Nephron progenitor cell (in vitro differentiated cells): Measurements from ENCODE around the gene ZBTB46.
A peak's percentile ranks its signal among the peaks of the same experiment; 100 is the strongest.

ENCODE experiments used
- DNase-seq: peaks from one replicate; pipeline ENCODE4 v3.0.0; 2021
- H3K27ac Mint-ChIP-seq: 2 replicates; pipeline ENCODE4 v1.8.0; 2021; ENCODE audit warnings: mild to moderate bottlenecking, moderate library complexity, mixed read lengths
- H3K27me3 Mint-ChIP-seq: 2 replicates; pipeline ENCODE4 v1.8.0; 2021; ENCODE audit warnings: mild to moderate bottlenecking, low read depth, mixed read lengths; ENCODE audit not compliant: poor library complexity
- H3K36me3 Mint-ChIP-seq: 2 replicates; pipeline ENCODE4 v1.8.0; 2021; ENCODE audit warnings: low read depth, mixed read lengths
- H3K4me1 Mint-ChIP-seq: 2 replicates; pipeline ENCODE4 v1.8.0; 2021; ENCODE audit warnings: mixed read lengths
- H3K4me3 Mint-ChIP-seq: 2 replicates; pipeline ENCODE4 v1.8.0; 2021; ENCODE audit warnings: mild to moderate bottlenecking, moderate library complexity, mixed read lengths
- H3K9me3 Mint-ChIP-seq: 2 replicates; pipeline ENCODE4 v1.8.0; 2021; ENCODE audit warnings: mild to moderate bottlenecking, moderate library complexity, mixed read lengths
- TF ChIP-seq, protein P1 (sequence below): fragments of 200-600 bp; sonication (generic); IDR thresholded peaks from 2 replicates; pipeline ENCODE4 v1.5.0; 2021; ENCODE audit warnings: antibody characterized with exemption

ZBTB46 gene

DNA sequence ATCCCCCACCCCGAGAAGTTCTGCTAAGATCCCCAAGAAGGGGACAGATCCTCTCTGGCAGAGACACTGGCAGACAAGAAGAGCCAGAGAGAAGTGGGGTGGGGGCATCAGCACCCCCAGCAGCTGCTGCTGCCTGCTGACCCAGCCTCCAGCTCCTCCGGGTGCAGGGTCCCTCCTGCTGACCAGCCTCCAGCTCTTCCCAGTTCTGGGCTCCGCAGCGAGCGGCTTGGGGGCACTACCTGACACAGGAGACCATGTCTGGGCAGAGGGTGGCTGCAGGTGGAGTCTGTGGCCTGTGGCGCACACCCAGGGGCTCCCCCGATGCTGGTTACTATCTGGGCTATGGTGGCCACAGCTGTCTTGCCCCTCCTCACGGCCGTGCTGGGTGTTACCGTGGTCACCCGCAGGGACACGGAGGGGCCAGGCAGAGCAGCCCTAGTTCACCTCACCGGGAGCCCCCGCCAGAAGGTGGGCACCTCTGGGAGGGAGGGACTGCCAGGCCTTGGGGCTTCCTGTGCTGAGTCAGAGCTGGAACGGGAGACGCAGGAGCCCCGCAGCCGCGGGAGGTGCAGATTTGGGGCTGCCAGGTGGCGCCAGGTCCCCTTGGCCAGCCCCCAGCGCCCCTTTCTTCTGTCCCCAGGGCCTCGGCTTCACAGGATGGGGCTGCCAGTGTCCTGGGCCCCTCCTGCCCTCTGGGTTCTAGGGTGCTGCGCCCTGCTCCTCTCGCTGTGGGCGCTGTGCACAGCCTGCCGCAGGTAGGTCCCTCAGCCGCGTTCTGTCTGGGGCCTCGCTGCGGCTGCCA is 94.0 kb downstream of the ZBTB46 start:
- H3K4me3 Mint-ChIP-seq, result no peak overlapping the region
- H3K27ac Mint-ChIP-seq, result no peak overlapping the region
- peaks cover 14% of the 10 kb centered on the region for H3K36me3 Mint-ChIP-seq
- DNase-seq, result no peak
- TF ChIP-seq, protein P1, sequence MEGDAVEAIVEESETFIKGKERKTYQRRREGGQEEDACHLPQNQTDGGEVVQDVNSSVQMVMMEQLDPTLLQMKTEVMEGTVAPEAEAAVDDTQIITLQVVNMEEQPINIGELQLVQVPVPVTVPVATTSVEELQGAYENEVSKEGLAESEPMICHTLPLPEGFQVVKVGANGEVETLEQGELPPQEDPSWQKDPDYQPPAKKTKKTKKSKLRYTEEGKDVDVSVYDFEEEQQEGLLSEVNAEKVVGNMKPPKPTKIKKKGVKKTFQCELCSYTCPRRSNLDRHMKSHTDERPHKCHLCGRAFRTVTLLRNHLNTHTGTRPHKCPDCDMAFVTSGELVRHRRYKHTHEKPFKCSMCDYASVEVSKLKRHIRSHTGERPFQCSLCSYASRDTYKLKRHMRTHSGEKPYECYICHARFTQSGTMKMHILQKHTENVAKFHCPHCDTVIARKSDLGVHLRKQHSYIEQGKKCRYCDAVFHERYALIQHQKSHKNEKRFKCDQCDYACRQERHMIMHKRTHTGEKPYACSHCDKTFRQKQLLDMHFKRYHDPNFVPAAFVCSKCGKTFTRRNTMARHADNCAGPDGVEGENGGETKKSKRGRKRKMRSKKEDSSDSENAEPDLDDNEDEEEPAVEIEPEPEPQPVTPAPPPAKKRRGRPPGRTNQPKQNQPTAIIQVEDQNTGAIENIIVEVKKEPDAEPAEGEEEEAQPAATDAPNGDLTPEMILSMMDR, result no peak
- no peaks in the 10 kb centered on the region for H3K4me1 Mint-ChIP-seq
- H3K9me3 Mint-ChIP-seq, result no peaks in the 10 kb centered on the region
- peaks cover 8% of the 10 kb centered on the region for H3K27me3 Mint-ChIP-seq

DNA sequence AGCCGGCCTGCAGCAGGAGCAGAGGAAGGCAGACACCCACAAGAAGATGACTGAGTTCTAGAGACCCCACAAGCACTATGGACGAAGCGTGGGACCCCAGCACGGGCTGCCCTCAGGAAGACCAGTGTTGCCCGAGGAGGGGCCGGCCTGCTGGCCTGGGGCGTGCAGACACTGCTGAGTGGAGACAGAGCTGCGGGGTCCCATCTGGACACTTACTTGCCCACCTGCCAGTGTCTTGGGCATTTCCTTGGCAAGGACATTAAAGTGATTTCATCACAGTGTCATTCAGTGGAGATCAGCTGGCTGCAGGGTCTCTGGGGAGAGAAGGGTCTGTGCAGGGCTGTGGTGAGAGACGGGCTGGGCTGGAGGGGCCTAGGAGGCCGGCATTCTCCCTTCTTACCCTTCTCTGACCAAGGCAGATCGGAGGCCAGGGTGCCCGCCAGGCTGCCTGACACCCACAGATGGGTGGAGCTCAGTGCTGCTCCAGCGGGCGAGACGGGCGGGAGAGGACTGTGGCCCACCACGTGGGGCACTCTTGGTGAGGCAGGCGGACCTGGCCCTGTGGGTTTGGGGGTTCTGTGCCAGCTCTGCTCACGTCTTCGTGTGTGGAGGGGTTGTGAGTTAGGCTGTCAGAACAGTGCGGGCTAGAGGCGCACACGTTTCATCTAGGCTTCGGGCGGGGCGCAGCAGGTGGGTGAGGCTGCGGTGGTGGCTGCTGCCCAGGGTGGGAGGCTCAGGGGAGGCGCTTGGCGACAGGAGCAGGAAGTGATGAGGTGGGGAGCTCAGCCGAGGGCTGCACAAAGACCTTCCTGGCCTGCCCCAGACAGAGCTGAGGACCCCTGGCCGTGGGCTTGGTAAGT is 95.0 kb downstream of the ZBTB46 start, which contains the start of gene LIME1:
Gene LIME1, plus strand, starts transcription at position 806 of the 860 bp plus-strand sequence. CDS start 886 bp downstream, outside the sequence.
- H3K4me1 Mint-ChIP-seq, result no peaks in the 10 kb centered on the region
- H3K4me3 Mint-ChIP-seq, result no peak within 1 kb of the TSS
- H3K9me3 Mint-ChIP-seq, result no peaks in the 10 kb centered on the region
- TF ChIP-seq, protein P1, result no peak
- H3K27me3 Mint-ChIP-seq, result peaks cover 8% of the 10 kb centered on the region
- peaks cover 14% of the 10 kb centered on the region for H3K36me3 Mint-ChIP-seq
- H3K27ac Mint-ChIP-seq, result no peak within 1 kb of the TSS
- DNase-seq, result no peak

DNA sequence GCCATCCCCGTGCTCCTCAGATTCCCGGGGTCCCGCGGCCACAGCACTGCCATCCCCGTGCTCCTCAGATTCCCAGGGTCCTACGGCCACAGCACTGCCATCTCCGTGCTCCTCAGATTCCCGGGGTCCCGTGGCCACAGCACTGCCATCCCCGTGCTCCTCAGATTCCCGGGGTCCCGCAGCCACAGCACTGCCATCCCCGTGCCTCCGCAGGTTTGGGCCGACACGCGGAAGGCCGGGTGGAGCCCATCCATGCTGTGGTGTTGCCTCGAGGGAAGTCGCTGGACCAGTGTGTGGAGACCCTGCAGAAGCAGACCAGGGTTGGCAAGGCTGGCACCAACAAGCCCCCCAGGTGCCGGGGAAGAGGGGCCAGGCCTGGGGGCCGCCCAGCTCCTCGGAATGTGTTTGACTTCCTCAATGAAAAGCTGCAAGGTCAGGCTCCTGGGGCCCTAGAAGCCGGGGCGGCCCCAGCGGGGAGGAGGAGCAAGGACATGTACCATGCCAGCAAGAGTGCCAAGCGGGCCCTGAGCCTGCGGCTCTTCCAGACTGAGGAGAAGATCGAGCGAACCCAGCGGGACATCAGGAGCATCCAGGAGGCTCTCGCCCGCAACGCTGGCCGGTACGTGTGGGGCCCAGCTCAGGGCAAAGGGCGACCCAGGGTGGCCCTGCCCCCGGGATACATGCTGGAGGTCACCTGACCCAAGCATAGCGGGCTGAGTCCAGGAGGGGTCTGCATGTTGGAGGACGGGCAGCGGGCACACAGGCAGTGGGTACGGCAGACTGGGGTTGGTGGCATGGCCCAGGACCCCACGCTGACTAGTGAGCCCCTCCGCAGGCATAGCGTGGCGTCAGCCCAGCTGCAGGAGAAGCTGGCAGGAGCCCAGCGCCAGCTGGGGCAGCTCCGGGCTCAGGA is 95.9 kb downstream of the ZBTB46 start:
- Mint-ChIP-seq H3K4me1 (no peaks in the 10 kb centered on the region), H3K27me3 (peaks cover 8% of the 10 kb centered on the region), H3K4me3 (no peak overlapping the region), H3K27ac (no peak overlapping the region), H3K36me3 (peaks cover 14% of the 10 kb centered on the region), H3K9me3 (no peaks in the 10 kb centered on the region)
- DNase-seq, result no peak
- TF ChIP-seq, protein P1, result no peak

DNA sequence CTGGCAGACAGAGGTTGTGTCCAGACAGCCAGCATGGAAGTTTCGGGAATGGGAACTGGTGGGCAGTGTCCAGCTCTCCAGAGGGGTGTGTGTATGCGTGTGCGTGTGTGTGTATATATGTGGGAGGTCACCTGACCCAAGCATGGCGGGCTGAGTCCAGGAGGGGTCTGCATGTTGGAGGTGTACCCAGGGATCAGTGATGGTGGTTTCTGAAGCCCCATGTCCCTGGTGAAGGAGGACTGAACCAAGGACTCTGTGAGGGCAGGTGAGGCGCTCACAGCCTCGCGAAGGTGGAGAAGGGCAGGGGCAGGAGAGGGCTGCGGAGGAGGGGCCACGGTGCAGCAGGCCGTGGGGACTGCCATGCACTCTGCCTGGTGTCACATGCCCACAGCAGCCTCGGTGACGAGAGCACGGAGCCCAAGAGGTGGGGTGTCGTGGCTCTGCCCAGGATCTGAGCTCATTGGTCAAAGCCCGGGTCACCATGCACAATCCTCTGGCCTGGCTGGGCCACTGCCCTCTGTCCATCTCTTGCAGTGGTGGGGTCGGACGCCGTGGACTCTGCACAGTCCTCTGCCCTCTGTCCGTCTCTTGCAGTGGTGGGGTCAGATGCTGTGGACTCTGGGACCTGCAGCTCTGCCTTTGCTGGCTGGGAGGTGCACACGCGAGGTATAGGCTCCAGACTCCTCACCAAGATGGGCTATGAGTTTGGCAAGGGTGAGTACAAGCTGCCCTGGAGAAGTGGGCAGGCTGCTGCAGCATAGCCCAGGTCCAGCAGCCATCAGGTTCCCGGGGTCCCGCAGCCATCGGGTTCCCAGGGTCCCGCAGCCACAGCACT is 96.7 kb downstream of the ZBTB46 start:
- Mint-ChIP-seq H3K36me3 (peaks cover 20% of the 10 kb centered on the region), H3K9me3 (no peaks in the 10 kb centered on the region), H3K27ac (peak overlapping the region; percentile 90), H3K4me1 (peaks cover 1% of the 10 kb centered on the region), H3K4me3 (no peak overlapping the region), H3K27me3 (peaks cover 8% of the 10 kb centered on the region)
- TF ChIP-seq, protein P1, result no peak
- no peak for DNase-seq

DNA sequence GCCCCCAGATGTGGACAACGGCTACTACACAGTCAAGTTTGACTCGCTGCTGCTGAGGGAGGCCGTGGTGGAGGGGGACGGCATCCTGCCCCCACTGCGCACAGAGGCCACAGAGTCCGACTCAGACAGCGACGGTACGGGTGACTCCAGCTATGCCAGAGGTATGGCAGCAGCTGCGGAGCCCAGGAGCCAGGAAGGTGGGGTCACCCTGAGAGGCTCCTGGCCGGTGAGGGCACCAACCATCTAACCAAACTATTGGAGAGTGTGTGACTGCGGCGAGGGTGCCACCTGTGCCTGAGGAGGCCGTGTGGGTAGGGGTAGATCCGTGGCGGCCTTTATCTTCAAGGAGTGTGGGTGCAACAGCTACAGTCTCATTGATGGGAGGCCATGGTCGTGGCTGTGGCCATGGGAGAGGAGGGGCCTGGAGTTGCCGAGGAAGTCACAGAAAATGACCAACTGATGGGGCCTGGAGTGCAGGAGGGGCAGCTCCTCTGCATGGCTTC is 97.4 kb downstream of the ZBTB46 start:
- peaks cover 6% of the 10 kb centered on the region for H3K4me1 Mint-ChIP-seq
- H3K9me3 Mint-ChIP-seq, result no peaks in the 10 kb centered on the region
- no peak overlapping the region for H3K4me3 Mint-ChIP-seq
- peaks cover 25% of the 10 kb centered on the region for H3K36me3 Mint-ChIP-seq
- H3K27ac Mint-ChIP-seq, result peak overlapping the region; percentile 90
- TF ChIP-seq, protein P1, result no peak
- H3K27me3 Mint-ChIP-seq, result peaks cover 8% of the 10 kb centered on the region
- no peak for DNase-seq
